GM15510 (cell line): Measurements from ENCODE around the gene SMIM24.

Source experiments
- POLR2A ChIP-seq: IDR thresholded peaks from 3 replicates; pipeline ENCODE4 v1.6.1; 2011; ENCODE audit warnings: borderline replicate concordance; ENCODE audit not compliant: insufficient read length; ENCODE audit errors: extremely low read depth

The SMIM24 gene

DNA sequence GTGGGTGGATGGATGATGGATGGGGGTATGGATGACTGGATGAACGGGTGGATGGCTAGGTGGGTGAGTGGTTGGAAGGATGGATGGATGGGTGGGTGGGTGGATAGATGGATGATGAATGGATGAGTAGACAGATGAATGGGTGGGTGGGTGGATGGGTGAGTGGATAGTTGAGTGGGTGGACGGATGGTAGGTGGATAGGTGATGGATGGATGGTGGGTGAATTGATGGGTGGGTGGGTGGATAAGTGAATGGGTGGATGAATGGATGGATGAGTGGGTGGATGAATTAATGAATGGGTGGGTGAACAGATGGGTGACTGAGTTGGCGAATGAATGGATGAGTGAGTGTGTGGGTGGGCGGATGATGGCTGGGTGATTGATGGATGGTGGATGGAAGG is 4.9 kb downstream of the SMIM24 start:
- no peak for TF ChIP-seq POLR2A

DNA sequence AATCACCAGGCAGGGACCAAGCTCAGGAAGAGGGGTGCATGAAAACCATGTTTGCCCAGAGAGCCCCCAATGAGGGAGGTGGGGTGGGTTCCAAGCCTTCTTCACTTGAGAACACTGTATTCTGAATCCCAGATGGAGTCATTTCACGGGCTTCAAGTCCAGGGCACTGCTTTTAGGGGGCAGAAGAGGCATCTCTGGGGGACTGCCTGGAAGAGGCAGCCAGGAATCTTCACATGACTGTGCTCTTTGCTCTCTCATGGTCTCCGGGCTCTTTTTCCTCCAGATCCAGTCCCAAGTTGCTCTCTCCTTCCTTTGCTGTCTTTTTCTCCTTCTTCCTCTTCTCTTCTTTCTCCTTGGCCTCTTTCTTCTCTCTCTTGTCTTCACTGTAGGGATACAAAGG is 5.7 kb downstream of the SMIM24 start:
- no peak for TF ChIP-seq POLR2A

DNA sequence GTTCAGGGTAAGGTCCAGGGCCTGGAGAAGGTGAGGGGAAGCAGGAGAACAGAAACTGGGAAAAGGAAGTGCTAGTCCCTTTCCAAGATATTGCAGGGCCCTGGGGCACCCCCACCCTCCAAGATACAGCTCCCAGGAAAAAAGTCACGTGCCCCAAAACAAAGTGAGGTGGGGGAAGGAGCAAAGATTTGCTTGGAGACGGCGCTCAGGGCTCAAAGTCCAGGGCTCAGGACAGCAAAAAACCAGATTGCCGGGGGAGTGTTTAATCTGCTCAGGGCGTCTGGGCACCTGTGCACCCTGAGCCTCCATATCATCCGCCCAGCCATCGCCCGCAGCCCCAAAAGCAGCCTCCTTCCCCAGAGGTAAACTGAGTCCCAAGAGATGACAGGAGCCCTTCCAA is 6.3 kb downstream of the SMIM24 start:
- TF ChIP-seq POLR2A = no peak

DNA sequence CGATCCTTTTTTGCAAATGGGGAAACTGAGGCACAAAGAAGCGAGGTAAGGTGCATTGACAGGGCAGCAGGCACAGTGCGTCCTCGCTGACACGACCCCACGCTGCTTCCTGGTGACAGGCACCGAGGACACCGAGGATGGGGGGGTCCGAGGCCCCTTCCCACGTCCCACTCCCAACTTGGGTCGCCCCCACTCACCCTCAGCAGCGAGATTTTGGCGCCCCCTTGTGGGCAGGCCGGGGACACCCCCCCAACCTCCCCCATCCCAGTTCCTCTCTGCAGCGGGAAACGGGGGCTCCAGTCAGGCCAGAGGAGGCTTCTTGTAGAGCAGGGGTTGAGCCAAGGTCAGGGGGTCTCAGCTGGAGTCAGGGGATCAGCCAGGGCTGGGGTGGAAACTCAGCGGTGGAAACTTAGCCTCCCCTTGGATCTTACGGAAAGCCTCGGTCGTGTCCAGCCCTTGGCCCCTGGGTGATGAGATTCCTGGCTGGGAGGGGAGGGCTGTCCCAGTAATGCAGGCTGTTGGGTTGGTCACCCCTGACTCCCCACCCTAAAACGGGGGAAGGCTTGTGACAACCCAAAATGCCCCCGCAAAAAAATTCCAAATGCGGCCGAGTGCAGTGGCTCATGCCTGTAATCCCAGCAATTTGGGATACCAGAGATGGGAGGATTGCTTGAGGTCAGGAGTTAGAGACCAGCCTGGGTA is 8.2 kb downstream of the SMIM24 start:
- no peak for TF ChIP-seq POLR2A

DNA sequence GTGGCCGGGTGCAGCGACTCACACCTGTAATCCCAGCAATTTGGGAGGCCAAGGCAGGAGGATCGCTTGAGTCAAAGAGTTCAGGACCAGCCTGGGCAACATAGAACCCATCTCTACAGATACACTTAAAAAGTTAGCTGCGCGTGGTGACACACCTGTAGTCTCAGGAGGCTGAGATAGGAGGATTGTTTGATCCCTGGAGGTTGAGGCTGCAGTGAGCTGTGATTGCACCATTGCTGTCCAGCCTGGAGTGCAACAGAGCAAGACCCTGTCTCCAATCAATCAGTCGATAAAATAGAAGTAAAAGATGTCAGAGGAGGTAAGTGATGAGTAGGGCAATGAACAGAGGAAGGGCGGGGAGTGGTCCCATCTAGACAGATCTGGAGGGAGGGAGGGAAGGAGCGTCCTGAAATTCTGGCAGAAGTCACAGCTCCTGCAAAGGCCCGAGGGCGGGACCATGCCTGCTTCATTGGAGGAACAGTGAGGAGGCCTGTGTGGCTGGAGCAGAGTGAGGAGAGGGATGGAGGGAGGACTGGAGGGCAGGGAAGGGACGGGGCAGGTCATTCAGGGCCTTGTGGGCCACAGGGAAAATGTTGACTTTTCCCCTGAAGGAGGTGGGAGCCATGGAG is 9.7 kb downstream of the SMIM24 start:
- no peak for TF ChIP-seq POLR2A

DNA sequence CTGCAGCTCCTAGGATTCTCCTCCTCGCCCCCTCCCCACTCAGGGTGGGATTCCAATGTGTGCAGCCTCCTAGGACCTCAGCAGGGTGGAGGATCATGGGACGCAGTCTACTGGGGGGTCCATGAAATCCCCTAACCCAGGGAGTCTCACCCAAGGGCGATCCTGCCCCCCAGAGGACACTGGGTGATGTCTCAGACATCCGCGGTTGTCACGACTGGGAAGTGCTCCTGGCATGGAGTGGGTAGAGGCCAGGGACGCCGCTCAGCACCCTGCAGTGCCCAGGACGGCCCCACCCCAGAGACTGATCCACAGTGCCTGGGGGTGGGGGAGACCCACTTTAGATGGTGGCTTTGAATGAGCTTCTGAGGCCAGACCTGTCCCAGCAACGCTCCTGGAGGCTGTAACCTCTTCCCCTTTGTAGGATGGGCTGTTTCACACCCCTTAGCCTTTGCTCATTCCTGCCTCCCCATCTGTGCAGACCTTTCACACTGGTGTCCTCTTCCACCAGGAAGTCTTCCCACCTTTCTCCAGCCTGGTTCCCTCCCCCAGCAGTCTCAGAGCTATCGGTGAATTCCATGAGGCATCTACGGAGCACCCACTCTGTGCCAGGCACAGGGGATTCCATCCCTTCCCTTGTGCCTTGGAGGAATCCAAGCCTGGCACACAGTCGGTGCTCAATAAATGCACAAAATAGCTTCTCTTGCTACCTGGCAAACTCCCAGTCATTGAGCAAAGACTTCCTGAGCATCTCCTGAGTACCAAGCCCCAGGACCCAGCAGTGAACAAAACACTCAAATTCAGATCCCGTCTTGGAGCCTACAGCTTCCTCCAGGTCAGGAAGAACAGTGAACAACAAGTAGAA is 10.5 kb downstream of the SMIM24 start:
- no peak for TF ChIP-seq POLR2A

DNA sequence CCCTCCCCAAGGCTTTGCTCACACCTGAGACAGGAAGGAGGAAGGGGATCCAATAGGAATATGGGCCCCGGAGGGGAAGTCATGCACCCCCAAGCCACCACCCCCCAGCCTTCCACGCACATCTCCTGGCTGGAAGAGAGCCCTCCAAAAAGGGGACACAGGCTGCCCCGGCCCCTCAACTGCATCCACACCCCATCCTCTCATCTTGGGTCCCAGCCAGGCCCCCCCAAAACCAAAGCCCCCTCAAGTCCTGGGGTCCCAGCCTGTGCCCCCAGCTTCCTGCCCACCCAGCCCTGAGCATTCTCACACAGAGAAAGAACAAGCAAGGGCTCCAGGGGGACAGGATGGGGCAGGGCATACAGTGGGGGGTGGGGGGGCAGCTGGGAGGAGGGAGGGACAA is 12.1 kb downstream of the SMIM24 start:
- no peak for TF ChIP-seq POLR2A

DNA sequence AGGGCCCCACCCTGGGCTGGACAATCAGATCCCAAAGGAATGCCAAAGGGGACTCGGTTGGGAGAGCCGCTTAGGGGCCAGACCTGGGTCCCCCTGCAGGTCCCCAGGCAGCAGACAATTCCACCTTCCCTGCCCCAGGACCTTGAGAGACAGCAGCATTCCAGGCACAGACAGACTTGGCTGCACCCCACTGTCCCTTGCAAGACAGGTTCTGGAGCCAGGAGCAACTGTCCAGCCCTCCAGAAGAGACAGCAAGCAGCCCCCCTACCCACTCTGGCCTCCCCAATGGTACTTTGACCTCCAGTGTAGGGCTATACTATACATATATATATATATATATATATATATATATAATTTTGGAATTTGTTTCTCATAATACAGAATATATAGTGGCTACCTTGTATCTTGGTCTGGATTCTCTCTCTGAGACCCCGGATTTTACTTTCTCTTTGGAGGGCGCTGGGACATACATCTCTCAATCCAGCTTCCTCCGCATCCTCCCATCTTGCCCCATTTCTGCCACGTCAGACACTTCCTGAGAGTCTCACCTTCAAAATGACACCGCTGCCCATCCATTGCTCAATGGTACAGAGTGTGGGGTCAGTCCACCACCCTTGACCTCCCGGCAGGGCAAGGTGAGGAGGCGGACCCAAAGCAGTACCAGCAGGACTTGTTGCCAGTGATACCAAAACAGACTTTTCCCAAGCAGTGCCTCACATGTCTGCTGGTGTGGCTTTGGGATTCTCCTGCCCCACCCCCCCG is 12.7 kb downstream of the SMIM24 start:
- no peak for TF ChIP-seq POLR2A

DNA sequence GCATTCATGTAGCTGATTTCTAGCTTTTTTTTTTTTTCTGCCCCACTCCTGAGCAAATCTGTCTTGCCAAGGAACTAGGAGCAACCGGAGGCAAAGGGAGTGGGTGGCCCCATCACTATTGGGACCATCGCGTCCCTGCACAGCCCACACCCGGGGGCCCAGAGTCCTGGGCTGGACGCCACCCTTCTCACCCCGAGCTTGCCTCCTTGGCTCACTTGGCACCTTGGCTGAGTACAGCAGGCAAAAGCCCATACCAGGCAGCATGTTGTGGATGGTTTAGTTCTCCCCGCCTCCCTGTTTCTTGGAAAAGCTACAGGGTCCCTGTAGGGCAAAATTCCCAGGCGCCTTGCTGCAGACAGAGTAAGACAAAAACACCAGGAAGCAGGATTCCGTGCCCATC is 13.7 kb downstream of the SMIM24 start:
- no peak for TF ChIP-seq POLR2A

DNA sequence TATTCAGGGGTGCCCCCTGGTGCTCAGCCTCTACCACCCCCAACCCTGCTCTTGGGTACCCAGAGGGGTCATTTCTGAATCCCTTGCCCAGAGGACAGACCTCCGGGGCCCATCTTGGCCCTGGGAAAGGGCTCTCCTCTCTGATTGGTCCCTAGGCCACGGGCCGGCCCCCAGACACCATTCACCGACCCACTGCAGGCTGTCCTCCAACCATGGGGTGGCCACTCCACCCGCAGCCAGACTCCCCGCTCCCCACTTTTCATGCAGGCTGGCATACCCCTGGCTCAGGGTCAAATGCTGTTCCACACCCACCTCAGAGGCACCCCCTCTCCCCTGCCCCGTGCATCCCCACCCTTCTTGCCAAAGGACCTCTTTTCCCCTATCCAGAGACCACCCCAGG is 14.8 kb downstream of the SMIM24 start:
- TF ChIP-seq POLR2A = no peak

DNA sequence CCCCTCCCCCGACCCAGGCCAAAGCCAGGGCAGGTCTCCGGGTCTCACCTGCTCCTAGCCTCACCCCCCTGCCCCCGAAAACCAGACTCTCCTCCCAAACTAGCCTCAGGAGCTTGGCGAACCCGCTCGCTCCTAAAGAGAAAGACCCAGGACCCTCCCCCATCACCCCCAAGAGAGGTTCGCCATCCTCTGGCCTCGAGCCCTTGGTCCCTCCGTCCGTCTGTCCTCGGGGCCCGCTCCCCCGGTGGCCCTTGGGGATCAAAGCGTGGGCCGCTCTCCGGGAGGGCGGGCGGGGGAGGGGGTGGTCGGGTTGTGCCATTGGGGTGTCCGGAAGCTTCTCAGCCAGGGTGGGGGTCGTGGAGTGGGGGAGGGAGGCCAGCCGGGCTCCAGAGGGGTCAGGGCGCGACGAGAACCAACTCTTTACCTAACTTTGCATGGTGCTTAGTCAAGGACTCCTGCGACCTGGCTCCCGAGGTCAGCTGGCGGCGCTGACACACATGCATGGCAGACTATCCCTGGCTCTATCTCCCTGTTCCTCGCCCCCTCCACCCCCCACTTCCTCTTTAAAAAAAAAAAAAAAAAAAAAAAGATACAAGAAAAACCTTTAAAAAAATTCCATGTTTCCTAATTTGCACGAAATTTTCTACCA is 15.6 kb downstream of the SMIM24 start:
- no peak for TF ChIP-seq POLR2A

DNA sequence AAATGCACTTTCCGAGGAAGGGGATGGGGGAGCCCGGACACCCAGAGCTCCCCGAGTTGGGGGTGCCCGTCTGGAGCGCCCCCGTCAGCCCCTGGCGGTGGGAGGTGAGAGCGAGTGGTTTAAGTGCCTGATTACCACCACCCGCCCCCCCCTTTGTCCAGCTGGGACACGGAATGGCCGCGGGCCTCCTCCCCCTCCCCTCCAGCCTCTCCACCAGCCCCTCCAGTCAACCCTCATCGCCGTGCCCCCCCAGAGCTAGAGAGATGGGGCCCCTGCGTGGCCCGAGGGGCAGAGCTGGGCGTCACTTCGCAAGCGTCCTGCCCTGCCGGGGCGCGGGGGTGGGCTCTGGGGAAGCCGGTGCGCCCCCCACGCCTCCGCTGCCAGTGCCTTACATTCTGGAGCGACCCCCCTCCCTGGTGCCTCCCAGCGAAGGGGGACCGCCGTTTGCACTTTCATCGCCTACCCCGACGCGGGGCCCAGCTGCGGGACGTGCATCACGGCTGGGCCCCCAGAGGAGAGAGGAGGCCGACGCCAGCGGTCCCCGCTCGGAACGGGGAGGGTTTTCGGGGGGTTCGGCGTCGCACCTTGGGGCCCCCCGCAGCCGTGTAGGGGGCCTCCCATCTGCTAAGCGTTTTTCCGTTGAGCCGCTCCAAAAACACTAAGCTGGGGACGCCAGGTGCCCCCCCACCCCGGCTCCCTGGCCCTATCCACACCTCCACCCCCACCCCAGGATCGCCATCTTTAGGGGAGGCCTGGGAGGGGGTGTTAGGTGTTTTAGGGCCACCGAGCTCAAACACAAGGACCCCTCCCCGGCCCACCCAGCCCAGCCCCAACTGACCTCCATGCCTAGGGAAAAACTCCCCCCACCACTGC is 16.4 kb downstream of the SMIM24 start:
- TF ChIP-seq POLR2A = no peak

DNA sequence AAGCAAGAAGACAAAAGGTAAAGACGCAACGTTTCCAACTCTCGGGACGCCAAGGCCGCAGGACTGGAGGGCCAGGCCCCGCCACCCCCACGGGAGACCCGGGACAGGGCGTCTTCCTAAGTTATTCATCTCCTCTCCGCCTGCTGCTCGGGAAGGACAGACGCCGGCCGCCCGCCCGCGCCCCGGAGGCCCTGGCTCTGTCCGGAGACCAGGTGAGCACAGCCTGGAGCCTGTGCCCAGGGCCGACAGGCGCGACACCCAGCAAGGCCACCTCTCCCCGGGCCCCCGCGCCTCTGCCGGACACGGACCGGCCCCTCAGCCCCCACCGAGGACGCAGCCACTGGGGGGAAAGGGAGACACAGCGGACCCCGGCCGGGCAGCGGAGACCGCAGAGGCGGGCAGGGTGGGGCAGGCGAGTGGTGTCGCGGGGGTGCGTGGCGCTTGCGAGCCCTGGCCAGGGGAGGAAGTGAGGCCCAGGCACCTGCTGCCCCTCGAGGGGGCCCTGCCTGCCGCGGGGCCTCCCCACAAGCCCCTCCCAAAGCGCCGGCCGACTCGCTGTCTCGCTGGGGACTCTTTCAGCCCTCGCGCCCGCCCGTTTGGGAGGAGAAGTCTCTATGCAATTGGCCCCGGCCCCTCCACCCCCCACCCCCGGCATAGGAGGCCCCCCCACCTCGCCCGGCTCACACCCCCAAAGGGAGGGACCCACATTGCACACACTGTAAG is 17.2 kb downstream of the SMIM24 start:
- no peak for TF ChIP-seq POLR2A
